Activated naive CD8-positive, alpha-beta T cell treated with anti-CD3 and anti-CD28 coated beads, Interleukin-2, amount 50 U/mL, for 16 hours (primary cell): ENCODE measurements around the gene MLIP.
"Not testable (repeated sequence)": the region's sequence is repeated elsewhere in the genome, so short reads cannot be mapped to it uniquely, and the experiment has no call there.

Source experiments
- DNase-seq: peaks from one replicate; pipeline ENCODE4 v3.0.0-alpha.2; 2020; ENCODE audit warnings: low read depth, low spot score

MLIP gene

GRCh38 chr6:54111341-54112045 is at the start of gene MLIP:
Gene MLIP (plus strand): TSS chr6:54111443. CDS start chr6:54111480, 37 bp downstream.
- no peak for DNase-seq

- DNase-seq: no peak
Observed at GRCh38 chr6:54063228-54063539, 48.1 kb upstream of the MLIP start.

- no peak for DNase-seq
Observed at GRCh38 chr6:54068694-54069093, 42.5 kb upstream of the MLIP start.

- DNase-seq: no peak
Observed at GRCh38 chr6:54070025-54070424, 41.2 kb upstream of the MLIP start.

GRCh38 chr6:54071821-54072340 is 39.4 kb upstream of the MLIP start:
- no peak for DNase-seq

GRCh38 chr6:54072635-54073313 is 38.5 kb upstream of the MLIP start:
- DNase-seq: no peak

- DNase-seq: no peak
Observed at GRCh38 chr6:54073487-54073886, 37.8 kb upstream of the MLIP start.

GRCh38 chr6:54074109-54074508 is 37.1 kb upstream of the MLIP start:
- DNase-seq: no peak

- DNase-seq: no peak
Observed at GRCh38 chr6:54074578-54075195, 36.6 kb upstream of the MLIP start.

- no peak for DNase-seq
Observed at GRCh38 chr6:54076159-54076789, 35.0 kb upstream of the MLIP start.

- DNase-seq: not testable (repeated sequence)
Observed at GRCh38 chr6:54081499-54081898, 29.7 kb upstream of the MLIP start.

- DNase-seq: no peak
Observed at GRCh38 chr6:54083287-54083686, 28.0 kb upstream of the MLIP start.

GRCh38 chr6:54084231-54084630 is 27.0 kb upstream of the MLIP start:
- no peak for DNase-seq

GRCh38 chr6:54085047-54085446 is 26.2 kb upstream of the MLIP start:
- no peak for DNase-seq

- no peak for DNase-seq
Observed at GRCh38 chr6:54085541-54085940, 25.7 kb upstream of the MLIP start.

GRCh38 chr6:54086439-54086838 is 24.8 kb upstream of the MLIP start:
- no peak for DNase-seq

GRCh38 chr6:54087721-54088120 is 23.5 kb upstream of the MLIP start:
- DNase-seq: no peak

GRCh38 chr6:54093326-54093948 is 17.8 kb upstream of the MLIP start:
- no peak for DNase-seq

GRCh38 chr6:54094293-54094692 is 16.9 kb upstream of the MLIP start:
- no peak for DNase-seq

GRCh38 chr6:54094786-54095185 is 16.5 kb upstream of the MLIP start:
- DNase-seq: no peak

- DNase-seq: no peak
Observed at GRCh38 chr6:54095723-54096122, 15.5 kb upstream of the MLIP start.

GRCh38 chr6:54096811-54097210 is 14.4 kb upstream of the MLIP start:
- no peak for DNase-seq
